Ectodermal cell (in vitro differentiated cells): Measurements from ENCODE around the gene CEACAM3.

Source experiments
- H3K27ac ChIP-seq: 2 replicates; pipeline ENCODE4 v1.7.0; 2013; ENCODE audit warnings: mild to moderate bottlenecking, low read depth, low read length; ENCODE audit not compliant: insufficient read depth, poor library complexity, severe bottlenecking
- H3K27me3 ChIP-seq: 2 replicates; pipeline ENCODE4 v1.7.0; 2013; ENCODE audit warnings: mild to moderate bottlenecking, low read length; ENCODE audit not compliant: insufficient read depth, control insufficient read depth, poor library complexity, severe bottlenecking
- H3K36me3 ChIP-seq: one replicate; pipeline ENCODE4 v1.7.0; 2013; ENCODE audit warnings: low read length; ENCODE audit not compliant: control insufficient read depth, insufficient read depth
- H3K4me1 ChIP-seq: one replicate; pipeline ENCODE4 v1.7.0; 2013; ENCODE audit warnings: low read length; ENCODE audit not compliant: control insufficient read depth, insufficient read depth
- H3K4me3 ChIP-seq: 2 replicates; pipeline ENCODE4 v1.7.0; 2013; ENCODE audit warnings: low read depth, low read length, control low read depth; ENCODE audit not compliant: insufficient read depth
- H3K9me3 ChIP-seq: 2 replicates; pipeline ENCODE4 v1.7.0; 2013; ENCODE audit warnings: mild to moderate bottlenecking, low read length, moderate library complexity; ENCODE audit not compliant: control insufficient read depth
- WGBS, 2 experiments: methylation state at CpG; one replicate each; pipeline ENCODE4 v1.1.7; 2013; ENCODE audit warnings: missing lambda C conversion rate in 2 of 2; 5-methylcytosine and 5-hydroxymethylcytosine counted together

Gene CEACAM3

GRCh38 chr19:41853768-41854167, 57.4 kb downstream of the CEACAM3 start:
- H3K36me3 ChIP-seq = no peaks in the 10 kb centered on the region
- H3K27ac ChIP-seq = no peak overlapping the region
- no peak overlapping the region for H3K4me3 ChIP-seq
- H3K4me1 ChIP-seq = no peaks in the 10 kb centered on the region
- peaks cover 26% of the 10 kb centered on the region for H3K27me3 ChIP-seq
- H3K9me3 ChIP-seq = no peaks in the 10 kb centered on the region
- 66 to 72% methylated on average over 2 of the region's 2 CpGs for WGBS, 2 experiments

DNA sequence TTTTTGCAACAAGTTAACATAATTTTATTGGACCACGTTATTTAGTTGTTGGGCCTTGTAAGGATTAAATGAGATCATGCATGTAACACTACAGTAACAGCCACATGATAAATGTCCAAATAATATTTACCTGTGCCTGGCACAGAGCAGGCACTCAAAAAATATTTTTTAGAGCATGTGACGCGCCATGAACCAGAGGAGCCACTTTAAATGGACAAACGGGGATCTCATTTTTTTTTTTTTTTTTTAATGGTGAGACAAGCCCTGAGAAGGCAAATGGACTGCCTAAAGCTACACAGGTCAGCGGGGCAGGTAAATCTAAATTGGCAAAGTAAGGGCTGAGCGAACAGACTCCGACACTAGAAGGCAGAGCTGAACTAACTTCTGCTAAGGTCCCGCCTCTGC, 62.8 kb downstream of the CEACAM3 start:
- no peak overlapping the region for H3K27ac ChIP-seq
- WGBS, 2 experiments = 17 to 18% methylated on average over 7 to 8 of the region's 8 CpGs
- H3K9me3 ChIP-seq = no peaks in the 10 kb centered on the region
- H3K36me3 ChIP-seq = peaks cover 32% of the 10 kb centered on the region
- H3K27me3 ChIP-seq = peaks cover 6% of the 10 kb centered on the region
- H3K4me3 ChIP-seq = no peak overlapping the region
- H3K4me1 ChIP-seq = peaks cover 17% of the 10 kb centered on the region

GRCh38 chr19:41859618-41860418, 63.4 kb downstream of the CEACAM3 start, which contains the start of gene RPS19:
Gene RPS19 (plus strand): TSS chr19:41860255. CDS start chr19:41860775, 520 bp downstream.
- peaks cover under 1% of the 10 kb centered on the region for H3K27me3 ChIP-seq
- H3K36me3 ChIP-seq = peaks cover 37% of the 10 kb centered on the region
- H3K9me3 ChIP-seq = no peaks in the 10 kb centered on the region
- whole genome bisulfite sequencing, 2 experiments = 0% methylated on average over 76 of the region's 76 CpGs
- H3K4me3 ChIP-seq = peak within 1 kb of the TSS; percentile 74
- peaks cover 17% of the 10 kb centered on the region for H3K4me1 ChIP-seq
- H3K27ac ChIP-seq = peak within 1 kb of the TSS; percentile 83

- Histone ChIP-seq H3K9me3 (no peaks in the 10 kb centered on the region), H3K4me3 (peak overlapping the region; percentile 74), H3K27ac (peak overlapping the region; percentile 60), H3K36me3 (peaks cover 37% of the 10 kb centered on the region), H3K4me1 (peaks cover 17% of the 10 kb centered on the region), H3K27me3 (no peaks in the 10 kb centered on the region)
- 1 to 2% methylated on average over 45 of the region's 45 CpGs for WGBS, 2 experiments
These were observed 64.2 kb downstream of the CEACAM3 start for GRCh38 chr19:41860419-41861115.
